GOT3 (cell line): ENCODE data around the gene FAT1.
A peak's percentile ranks its signal among the peaks of the same experiment; 100 is the strongest.
"Not testable (repeated sequence)": the region's sequence is repeated elsewhere in the genome, so short reads cannot be mapped to it uniquely, and the experiment has no call there.

Experiments
- DNase-seq: peaks from one replicate; lab custom pipeline; 2025; ENCODE audit warnings: mixed read lengths; lab: John Stamatoyannopoulos, UW

Gene FAT1, protein sequence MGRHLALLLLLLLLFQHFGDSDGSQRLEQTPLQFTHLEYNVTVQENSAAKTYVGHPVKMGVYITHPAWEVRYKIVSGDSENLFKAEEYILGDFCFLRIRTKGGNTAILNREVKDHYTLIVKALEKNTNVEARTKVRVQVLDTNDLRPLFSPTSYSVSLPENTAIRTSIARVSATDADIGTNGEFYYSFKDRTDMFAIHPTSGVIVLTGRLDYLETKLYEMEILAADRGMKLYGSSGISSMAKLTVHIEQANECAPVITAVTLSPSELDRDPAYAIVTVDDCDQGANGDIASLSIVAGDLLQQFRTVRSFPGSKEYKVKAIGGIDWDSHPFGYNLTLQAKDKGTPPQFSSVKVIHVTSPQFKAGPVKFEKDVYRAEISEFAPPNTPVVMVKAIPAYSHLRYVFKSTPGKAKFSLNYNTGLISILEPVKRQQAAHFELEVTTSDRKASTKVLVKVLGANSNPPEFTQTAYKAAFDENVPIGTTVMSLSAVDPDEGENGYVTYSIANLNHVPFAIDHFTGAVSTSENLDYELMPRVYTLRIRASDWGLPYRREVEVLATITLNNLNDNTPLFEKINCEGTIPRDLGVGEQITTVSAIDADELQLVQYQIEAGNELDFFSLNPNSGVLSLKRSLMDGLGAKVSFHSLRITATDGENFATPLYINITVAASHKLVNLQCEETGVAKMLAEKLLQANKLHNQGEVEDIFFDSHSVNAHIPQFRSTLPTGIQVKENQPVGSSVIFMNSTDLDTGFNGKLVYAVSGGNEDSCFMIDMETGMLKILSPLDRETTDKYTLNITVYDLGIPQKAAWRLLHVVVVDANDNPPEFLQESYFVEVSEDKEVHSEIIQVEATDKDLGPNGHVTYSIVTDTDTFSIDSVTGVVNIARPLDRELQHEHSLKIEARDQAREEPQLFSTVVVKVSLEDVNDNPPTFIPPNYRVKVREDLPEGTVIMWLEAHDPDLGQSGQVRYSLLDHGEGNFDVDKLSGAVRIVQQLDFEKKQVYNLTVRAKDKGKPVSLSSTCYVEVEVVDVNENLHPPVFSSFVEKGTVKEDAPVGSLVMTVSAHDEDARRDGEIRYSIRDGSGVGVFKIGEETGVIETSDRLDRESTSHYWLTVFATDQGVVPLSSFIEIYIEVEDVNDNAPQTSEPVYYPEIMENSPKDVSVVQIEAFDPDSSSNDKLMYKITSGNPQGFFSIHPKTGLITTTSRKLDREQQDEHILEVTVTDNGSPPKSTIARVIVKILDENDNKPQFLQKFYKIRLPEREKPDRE (N-terminal part only)

DNA sequence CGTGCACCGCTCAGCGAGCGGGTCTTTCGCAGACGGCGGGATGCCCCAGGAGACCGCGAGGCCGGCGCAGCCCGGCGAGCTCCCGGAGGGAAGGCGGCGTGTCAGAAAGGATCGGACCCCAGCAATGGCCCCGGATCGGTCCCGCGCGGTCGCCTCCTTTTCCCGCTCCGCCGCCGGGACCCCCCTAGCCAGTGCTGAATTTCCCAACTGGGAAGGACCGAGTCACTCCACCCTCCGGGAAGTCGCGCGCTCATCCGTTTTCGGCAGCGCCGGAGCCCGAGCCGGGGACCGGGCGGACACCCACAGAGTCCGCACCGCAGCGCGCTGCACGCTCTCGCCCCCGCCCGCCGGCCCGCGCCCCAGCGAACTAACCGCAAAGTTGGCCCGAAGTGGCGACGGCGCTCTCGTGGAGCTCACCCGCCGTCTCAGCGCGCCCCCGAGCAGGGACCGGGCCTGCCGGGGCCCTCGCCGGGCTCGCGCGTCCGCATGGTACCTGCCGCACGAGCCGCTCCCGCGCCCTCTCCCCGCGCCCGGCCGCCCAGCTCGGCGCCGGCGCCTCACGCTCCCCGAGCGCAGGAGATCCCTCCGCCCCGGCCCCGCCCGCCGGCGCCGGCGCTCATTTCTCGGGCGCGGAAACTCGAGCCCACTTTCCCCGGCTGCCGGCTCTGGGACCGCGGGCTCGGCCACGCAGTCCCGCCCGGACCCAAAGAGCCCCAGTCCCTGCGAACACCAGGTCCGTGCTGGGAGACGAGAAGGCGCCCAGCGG lies at the start of gene FAT1:
Gene FAT1 (minus strand): TSS at position 565 of the 766 bp plus-strand sequence. CDS start 14,029 bp downstream, outside the sequence.
- no peak for DNase-seq

DNA sequence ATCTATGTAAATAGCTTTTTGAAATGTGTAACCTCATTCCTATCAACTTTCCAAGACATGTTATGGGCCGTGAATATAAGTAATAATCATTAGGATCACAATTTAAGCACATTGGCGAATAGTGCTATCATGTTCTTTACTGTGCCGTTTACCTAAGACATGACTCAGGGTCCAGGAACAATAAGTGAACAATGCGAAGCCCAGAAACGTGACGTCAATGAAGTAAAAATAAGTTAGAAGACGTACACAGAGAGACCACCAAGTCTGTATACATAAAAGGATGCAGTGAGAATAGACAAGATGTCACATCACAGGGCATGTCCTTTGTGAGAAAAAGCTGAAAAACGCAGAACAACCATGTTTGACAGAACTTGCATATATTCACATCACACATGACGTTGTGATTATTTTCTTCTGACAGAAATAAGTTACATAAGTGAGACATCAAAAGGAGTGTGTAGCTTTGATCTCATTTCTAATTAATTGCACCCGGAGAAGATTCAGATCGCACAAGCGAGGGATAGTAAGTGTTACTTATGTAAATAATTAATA lies 49.4 kb upstream of the FAT1 start:
- no peak for DNase-seq

DNA sequence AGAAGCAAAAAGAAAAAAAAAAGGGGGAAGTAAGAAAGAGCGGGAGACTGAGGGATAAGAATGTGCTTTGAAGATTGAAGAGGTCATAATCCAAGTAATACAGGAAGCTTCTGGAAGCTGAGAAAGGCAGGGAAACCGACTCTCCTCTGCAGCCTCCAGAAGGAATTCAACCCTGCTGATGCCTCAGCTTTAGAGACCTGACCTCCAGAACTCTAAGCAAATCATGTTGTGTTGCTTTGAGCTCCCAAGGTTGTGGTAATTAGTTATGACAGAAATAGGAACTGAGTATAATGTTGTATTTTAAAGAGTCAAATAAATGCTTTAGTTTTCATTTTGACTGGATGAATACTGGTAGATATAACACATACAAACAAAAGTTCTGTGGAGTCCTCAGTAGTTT lies 48.0 kb upstream of the FAT1 start:
- DNase-seq: no peak

DNA sequence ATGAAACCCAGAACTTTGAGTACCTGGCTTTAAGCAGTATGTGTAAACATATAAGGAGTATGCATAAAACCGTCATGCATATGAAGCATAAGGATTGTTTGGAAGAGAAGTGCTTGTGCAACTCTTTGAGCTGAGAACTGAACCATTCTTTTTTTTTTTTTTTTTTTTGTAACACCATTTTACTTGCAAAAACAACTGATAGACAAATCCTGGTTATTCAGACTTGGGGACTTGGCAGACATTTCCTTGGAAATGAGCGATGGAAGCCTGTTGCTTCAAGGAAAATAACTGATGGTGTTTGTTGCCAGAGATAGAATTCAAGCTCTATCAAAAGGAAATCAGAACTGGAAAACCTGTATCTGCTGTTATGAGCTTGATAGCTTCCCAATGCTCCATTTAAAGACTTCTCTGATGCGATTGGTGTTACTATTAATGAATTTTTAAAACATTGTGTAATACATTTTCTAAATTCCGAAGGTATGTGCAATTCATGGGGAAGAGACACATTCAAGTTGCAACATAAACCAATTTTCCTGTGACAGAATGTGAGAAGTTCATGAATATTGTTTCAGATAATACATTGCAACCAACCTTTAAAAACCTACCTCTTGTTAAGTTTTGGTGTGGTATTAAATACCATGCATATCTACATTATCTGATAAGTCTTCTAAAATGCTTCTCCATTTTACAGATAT lies 47.0 kb upstream of the FAT1 start:
- no peak for DNase-seq

DNA sequence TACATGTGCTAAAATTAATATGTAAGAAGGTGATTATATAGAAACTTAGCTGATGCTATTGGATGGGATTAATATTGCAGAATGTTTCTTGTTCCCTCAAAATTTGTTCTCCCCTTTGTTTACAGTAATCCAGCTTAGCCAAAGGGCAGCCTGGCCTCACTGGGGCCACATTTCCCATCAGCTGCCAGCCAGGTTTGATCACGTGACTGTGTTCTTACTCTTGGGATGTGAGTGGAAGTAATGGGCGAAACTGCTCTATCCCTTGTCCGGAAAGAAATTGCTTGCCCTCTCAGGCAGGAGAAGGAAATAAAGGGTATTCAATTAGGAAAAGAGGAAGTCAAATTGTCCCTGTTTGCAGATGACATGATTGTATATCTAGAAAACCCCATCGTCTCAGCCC lies 44.1 kb upstream of the FAT1 start:
- no peak for DNase-seq

DNA sequence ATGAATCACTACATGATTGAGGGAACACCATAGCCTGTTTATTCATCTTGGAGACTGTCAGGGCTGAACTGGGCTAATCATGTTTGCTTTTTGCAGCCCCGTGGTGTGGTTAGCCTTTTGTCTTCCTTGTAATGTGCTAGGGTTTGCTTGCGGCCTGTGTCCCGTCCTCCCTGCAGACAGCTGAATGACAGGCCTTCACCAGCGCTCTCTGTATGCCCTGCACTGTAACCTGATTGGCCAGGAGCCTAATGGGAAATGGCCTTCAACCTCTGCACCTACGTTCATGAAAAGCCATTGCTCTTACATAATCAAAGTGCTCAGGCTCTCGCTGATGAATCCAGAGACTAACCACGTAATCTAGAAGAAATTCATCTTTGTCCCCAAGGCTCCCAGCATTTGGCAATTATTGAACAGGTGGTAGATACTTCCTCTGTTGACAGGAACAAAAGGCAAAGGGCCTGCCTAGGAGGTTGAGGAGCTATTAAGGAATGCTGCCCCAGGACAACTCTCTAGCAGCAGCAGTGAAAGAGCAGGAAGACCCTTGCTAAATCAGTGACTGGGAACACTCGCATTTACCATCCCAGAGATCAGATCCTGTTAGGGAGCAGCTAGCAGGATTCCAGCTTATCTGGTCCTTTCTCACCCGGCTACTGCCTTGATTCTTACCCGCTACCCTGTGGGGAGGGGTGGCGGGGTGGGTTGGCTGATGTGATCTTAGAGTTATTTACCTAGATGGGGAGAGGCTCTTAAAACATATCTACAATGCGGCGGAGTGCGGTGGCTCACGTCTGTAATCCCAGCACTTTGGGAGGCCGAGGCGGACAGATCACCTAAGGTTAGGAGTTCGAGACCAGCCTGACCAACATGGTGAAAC lies 42.3 kb upstream of the FAT1 start:
- no peak for DNase-seq

DNA sequence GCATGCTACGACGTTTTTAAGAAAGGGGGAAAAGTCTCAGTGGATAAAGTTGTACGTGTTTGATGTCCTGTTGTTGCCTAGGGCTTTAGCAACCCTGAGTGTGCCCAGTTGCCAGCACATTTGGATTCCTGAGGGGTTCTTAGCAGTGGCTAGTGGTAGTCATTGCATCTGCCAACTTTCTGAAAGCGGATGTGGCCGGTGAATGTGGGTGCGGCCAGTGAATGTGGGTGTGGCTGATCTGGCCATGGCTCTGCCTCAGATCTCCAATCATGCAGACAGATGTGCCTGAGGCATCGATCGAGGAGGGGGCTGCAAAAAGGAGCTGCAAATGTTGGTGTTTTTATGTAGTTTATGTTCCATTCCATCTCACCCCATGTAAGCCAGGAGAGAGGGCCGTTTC lies 41.5 kb upstream of the FAT1 start:
- DNase-seq: peak; percentile 3

DNA sequence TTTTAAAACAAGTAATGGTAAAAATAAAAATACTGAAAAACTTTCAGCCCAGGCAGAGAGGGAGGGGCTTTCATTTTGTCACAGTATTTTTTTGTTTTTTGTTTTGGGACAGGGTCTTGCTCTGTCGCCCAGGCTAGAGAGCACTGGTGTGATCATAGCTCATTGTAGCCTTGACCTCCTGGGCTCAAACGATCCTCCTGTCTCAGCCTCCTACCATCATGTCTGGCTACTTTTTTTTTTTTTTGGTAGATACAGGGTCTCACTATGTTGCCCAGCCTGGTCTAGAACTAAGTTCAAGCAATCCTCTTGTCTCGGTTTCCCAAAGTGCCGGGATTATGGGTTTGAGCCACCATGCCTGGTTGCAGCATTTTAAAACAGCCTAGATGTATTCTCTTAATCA lies 40.8 kb upstream of the FAT1 start:
- no peak for DNase-seq

DNA sequence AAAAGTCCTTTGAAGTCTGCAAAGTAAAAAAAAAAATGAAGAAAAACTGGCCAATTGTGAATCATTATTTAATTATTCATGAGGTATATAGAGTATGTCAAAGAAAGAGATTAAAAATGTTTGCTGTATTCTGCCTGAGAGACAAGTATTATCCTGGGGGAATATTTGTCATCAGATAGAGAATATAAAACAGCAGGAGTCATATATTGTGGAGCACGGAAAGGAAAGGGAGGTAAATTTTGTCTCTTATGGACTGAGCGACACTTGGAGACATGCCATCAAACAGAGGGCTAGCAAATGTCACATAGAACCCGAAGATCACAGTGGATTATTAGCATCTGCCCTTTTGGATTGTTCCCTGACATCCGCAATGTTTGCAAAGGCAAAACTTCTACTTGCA lies 39.2 kb upstream of the FAT1 start:
- no peak for DNase-seq

DNA sequence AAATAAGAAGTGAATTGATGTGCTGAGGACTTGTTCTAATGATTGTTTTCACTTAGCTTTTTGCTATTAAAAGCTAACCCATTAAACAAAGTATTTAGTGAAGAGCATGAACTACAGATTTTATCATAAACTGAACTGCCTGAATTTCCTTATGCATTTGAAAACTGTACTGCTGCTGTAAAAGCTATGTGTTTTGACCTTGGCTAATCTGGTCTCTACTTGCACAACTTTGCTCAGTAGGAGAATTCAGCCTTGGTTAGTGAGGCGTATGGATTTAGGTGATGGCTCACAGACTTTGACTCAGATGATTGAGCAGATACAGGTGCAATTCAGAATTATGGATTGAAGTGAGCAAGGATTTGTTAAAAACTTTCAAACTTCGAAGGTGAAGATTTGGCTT lies 38.7 kb upstream of the FAT1 start:
- no peak for DNase-seq

DNA sequence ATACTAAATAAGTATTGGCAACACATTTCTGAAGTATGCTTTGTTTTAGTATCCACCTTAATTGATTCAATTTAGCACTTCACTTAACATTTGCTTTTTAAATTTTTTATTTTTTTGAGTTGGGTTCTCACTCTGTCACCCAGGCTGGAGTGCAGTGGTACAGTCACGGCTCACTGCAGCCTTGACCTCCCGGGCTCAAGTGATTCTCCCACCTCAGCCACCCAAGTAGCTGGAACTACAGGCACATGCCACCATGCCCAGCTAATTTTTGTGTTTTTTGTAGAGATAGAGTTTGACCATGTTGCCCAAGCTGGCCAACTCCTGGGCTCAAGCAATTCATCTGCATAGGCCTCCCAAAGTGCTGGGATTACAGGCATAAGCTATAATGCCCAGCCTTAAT lies 38.3 kb upstream of the FAT1 start:
- not testable (repeated sequence) for DNase-seq

DNA sequence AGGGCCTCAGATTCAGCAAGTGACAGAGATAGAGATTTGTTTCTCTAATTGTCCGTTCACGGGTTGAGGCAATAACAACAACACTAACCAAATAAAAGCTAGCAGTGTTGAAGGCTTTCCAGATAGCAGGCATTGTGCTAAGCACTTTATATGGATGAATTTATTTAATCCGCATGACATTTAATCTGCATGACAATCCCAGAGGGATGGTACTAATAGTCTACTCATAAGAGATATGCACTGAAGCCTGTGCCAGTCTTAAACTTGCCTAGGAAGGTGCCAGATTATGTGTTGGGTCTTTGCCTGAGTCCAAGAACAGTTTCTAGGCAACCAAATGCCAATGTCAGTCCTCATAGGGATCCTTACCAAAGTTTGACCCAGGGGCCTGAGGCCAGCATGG lies 37.7 kb upstream of the FAT1 start:
- DNase-seq: no peak

DNA sequence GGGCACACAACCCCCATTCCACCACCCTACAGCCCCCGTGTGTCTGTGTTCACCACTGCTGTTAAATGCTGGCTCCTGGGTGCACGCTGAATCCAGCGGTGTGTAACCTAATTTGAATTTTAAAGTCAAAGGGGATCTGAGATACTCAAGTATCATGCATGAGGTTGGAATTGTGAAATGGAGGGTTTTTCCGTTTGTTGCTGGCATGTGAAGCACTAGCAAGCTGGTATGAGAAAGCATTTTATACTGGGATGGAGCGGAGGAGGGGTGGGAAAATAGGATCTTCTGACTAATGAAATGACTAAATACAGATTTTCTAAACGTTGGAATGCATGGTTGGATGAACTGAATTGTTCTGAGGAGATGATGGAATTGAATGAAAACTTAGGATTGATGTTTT lies 36.9 kb upstream of the FAT1 start:
- no peak for DNase-seq

DNA sequence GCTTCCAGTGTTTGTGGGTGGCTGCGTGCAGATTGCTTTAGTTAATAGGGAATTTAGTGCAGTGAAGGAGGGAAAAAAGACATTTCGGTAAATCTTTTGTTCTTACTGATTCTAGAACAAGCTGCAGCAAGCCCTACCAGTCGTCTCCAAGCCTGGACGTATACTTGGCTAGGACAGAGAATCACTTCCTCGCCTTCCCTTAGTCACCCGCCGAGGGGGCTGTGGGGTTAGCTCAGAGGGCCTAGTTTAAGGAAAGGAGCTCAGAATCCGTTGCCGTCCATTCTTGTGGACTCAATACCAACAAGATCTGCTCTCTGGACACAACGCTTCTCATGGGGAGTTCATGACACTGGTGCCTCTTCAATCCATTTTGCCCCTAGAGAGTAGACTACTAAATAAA lies 36.3 kb upstream of the FAT1 start:
- DNase-seq: no peak

DNA sequence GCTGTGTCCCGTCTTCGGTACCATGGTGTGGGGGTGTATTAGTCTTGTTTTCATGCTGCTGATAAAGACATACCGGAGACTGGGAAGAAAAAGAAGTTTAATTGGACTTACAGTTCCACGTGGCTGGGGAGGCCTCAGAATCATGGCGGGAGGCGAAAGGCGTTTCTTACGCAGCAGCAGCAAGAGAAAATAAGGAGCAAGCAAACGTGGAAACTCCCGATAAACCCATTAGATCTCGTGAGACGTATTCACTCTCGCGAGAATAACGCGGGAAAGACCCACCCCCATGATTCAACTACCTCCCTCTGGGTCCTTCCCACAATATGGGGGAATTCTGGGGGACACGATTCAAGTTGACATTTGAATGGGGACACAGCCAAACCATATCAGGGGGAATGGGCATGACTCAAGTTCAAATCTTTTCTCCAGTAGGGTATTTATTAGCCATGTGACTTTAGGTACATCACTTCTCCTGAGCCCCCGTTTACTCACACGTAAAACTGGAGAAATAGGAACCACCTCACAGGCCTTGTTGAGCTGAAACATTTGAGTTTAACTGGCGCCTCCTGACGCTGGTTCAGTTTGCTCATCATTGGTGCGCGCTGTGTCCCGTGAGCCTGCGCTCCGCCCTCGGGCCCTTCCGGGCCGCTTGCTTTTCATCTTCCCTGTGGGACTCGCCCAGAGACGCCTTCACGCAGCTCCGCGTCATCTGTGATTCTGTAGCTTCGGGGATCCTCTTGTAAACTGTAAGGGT lies 35.5 kb upstream of the FAT1 start:
- DNase-seq: no peak

DNA sequence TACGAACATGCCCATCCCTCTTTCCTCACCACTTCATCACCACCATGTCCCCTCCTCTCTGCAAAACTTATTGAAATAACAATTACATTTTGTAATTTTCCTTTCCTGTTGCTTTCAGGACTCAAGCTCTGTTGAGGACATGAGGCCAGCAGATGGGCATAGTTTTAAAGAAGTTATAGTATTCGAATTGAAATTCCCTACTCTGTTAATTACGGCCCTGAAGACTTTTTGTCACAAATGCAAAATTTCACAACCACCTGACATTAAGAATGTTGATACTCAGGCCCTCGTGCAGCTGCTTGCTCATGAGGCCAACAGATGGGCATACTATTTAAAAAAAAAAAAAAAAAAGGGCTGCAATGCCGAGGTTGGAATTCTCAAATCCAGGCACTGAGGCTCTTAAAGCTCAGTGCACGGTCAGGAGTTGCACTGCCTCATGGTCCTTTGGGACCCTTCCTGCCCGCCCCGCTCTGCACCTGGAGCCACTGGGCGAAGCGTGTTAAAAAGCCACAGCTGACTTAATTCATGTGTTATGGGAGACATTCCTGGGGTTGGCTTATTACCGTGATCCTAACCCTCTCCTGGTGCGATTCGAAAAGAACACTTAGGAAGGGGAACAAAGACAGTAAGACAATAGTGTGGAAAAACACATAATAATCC lies 34.2 kb upstream of the FAT1 start:
- no peak for DNase-seq

DNA sequence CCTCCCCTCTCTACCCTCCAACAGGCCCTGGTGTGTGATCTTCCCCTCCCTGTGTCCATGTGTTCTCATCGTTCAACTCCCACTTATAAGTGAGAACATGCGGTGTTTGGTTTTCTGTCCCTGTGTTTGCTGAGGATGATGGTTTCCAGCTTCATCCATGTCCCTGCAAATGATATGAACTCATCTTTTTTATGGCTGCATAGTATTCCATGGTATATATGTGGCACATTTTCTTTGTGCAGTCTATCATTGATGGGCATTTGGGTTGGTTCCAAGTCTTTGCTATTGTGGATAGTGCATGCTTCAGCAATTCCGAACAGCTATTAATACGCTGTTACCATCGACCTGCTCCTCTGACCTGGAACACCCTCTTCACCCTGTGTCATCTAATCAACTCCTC lies 32.9 kb upstream of the FAT1 start:
- DNase-seq: not testable (repeated sequence)
